Measurements from ENCODE around the gene SAMD15.
"Not testable (repeated sequence)": the region's sequence is repeated elsewhere in the genome, so short reads cannot be mapped to it uniquely, and the experiment has no call there.

The SAMD15 gene

DNA sequence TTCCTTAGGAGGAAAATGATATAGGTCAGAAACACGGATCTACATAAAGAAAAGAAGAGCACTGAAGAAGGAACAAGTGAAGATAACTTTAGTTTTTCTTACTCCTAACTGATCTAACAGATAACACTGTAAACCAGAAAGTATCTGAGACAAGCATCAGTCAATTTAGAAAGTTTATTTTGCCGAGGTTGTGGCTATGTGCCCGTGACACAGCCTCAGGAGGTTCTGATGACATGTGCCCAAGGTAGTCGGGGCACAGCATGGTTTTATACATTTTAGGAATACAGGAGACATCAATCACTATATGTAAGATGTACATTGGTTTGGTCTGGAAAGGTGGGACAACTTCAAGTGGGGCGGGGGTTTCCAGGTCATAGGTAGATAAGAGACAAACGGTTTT lies 23.0 kb downstream of the SAMD15 start:
- in situ Hi-C loops (cut with MboI; ENCODE audit: low sequenced_read_pairs, unreplicated experiment): no loop called here
- TF ChIP-seq, protein P1, sequence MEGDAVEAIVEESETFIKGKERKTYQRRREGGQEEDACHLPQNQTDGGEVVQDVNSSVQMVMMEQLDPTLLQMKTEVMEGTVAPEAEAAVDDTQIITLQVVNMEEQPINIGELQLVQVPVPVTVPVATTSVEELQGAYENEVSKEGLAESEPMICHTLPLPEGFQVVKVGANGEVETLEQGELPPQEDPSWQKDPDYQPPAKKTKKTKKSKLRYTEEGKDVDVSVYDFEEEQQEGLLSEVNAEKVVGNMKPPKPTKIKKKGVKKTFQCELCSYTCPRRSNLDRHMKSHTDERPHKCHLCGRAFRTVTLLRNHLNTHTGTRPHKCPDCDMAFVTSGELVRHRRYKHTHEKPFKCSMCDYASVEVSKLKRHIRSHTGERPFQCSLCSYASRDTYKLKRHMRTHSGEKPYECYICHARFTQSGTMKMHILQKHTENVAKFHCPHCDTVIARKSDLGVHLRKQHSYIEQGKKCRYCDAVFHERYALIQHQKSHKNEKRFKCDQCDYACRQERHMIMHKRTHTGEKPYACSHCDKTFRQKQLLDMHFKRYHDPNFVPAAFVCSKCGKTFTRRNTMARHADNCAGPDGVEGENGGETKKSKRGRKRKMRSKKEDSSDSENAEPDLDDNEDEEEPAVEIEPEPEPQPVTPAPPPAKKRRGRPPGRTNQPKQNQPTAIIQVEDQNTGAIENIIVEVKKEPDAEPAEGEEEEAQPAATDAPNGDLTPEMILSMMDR (IDR thresholded peaks at IDR 0.05; ENCODE audit: borderline replicate concordance, control extremely low read depth, extremely low read depth, insufficient read depth, missing control alignments): no peak
- no peak for DNase-seq (ENCODE audit: low spot score)

DNA sequence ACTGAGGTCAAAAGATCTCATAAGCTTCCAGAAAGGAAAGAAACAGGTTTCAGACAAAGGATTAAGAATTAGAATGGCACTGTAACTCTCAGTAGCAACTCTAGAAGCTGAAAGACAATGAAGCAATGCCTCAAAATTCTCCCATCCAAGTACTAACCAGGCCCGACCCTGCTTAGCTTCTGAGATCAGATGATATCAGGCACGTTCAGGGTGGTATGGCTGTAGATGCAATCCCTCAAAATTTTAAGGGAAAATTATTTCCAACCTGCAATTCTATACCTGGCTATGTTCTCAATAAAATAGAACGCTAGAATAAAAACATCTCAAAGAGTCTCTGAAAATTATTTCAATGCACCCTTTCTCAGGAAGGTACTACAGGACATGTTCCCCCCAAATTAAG lies 26.6 kb downstream of the SAMD15 start:
- TF ChIP-seq, protein P1 (IDR thresholded peaks at IDR 0.05; ENCODE audit: borderline replicate concordance, control extremely low read depth, extremely low read depth, insufficient read depth, missing control alignments): no peak
- in situ Hi-C loops (cut with MboI; ENCODE audit: low sequenced_read_pairs, unreplicated experiment): no loop called here
- no peak for DNase-seq (ENCODE audit: low spot score)

DNA sequence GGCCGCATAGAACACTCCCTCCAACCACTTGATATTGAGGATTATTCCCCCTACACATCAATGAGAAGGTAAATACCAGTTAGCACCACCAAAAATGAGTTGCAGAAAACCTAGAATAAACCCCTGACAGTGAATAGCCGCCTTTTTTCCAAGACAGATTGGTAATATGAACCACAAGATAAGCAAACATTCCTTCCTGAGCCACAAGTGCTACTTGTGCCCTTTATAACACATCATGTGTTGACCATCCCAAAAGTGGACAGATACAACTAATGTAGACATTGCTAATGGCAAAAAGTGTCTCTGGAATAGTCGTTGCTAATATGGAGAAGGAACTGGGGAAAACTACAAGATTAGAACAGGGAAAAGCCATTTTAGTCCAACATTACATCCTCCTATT lies 28.9 kb downstream of the SAMD15 start:
- in situ Hi-C loops (cut with MboI; ENCODE audit: low sequenced_read_pairs, unreplicated experiment): no loop called here
- TF ChIP-seq, protein P1 (IDR thresholded peaks at IDR 0.05; ENCODE audit: borderline replicate concordance, control extremely low read depth, extremely low read depth, insufficient read depth, missing control alignments): no peak
- DNase-seq (ENCODE audit: low spot score): no peak

DNA sequence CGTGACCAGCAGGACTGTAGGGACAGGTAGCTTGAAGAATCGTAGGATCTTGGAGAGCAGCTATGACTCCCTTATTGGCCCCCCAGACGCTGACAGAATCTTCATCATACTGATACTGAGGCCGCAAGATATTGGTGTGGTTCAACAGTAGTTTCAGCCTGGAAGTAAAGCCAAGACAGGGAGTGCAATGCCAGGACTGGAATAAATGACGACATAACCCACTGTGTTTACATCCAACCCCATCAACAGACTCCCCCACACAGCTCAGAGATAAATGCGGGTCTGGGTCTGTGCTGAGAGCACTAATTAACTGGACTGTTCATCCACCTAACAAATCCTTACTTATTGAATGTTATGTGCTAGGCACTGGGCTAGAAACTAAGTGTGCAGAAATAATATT lies 29.5 kb downstream of the SAMD15 start:
- in situ Hi-C loops (cut with MboI; ENCODE audit: low sequenced_read_pairs, unreplicated experiment): no loop called here
- TF ChIP-seq, protein P1 (IDR thresholded peaks at IDR 0.05; ENCODE audit: borderline replicate concordance, control extremely low read depth, extremely low read depth, insufficient read depth, missing control alignments): no peak
- DNase-seq (ENCODE audit: low spot score): no peak

DNA sequence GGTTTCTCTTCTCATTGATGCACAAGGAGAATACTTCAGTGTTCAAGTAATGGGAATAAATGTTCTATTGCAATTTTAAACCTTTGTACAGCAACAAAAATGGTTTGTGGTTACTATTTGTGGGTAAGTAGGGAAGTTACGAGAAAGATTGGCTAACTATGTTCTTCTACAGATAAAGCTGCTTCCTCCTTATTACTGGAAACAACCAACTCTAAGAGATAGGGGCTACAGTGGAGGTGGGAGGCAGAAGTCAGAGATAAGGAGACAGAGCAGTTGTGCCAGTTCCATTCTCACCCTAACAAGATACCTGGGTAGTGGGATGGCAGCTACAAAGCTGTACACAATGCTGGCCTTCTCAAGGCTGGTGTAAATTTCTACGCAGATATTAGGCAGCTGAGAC lies 30.0 kb downstream of the SAMD15 start:
- TF ChIP-seq, protein P1 (IDR thresholded peaks at IDR 0.05; ENCODE audit: borderline replicate concordance, control extremely low read depth, extremely low read depth, insufficient read depth, missing control alignments): no peak
- in situ Hi-C loops (cut with MboI; ENCODE audit: low sequenced_read_pairs, unreplicated experiment): no loop called here
- no peak for DNase-seq (ENCODE audit: low spot score)

DNA sequence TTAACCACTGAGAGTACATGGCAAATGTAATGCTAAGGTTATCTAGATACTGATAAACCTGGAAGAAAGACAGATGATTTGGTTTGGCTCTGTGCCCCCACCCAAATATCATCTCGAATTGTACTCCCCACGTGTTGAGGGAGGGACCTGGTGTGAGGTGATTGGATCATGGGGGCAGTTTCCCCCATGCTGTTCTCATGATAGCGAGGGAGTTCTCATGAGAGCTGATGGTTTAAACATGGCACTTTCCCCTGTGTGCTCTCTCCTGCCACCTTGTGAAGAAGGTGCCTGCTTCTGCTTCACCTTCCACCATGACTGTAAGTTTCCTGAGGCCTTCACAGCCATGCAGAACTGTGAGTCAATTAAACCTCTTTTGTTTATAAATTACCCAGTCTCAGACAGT lies 32.0 kb downstream of the SAMD15 start:
- TF ChIP-seq, protein P1 (IDR thresholded peaks at IDR 0.05; ENCODE audit: borderline replicate concordance, control extremely low read depth, extremely low read depth, insufficient read depth, missing control alignments): no peak
- in situ Hi-C loops (cut with MboI; ENCODE audit: low sequenced_read_pairs, unreplicated experiment): no loop called here
- no peak for DNase-seq (ENCODE audit: low spot score)

DNA sequence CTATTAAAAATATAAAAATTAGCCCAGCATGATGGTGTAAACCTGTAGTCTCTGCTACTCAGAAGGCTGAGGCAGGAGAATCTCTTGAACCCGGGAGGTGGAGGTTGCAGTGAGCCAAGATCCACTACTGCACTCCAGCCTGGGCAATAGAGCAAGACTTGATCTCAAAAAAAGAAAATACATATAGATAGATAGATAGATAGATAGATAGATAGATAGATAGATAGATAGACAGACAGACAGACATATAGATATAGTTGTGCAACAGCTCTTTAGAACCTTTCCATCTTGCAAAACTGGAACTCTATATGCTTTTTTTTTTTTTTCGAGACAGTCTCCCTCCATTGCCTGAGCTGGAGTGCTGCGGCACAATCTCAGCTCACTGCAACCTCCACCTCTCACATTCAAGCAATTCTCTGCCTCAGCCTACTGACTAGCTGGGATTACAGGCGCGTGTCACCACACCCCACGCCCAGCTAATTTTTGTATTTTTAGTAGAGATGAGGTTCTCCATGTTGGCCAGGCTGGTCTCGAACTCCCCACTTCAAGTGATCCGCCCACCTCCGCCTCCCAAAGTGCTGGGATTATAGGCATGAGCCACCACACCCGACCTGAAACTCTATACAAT lies 38.3 kb downstream of the SAMD15 start:
- in situ Hi-C loops (cut with MboI; ENCODE audit: low sequenced_read_pairs, unreplicated experiment); DNase-seq (ENCODE audit: low spot score): not testable (repeated sequence)

DNA sequence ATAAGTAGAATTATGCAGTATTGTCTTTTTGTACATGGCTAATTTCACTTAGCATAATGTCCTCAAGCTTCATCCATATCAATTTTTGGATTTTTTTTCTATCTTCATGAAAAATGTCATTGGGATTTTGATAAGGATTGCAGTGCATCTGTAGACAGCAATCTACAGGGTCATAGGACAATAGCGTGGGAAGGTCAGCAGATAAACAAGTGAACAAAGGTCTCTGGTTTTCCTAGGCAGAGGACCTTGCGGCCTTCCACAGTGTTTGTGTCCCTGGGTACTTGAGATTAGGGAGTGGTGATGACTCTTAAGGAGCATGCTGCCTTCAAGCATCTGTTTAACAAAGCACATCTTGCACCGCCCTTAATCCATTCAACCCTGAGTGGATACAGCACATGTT lies 38.9 kb downstream of the SAMD15 start:
- in situ Hi-C loops (cut with MboI; ENCODE audit: low sequenced_read_pairs, unreplicated experiment); DNase-seq (ENCODE audit: low spot score): not testable (repeated sequence)

Data from GM13976 (cell line).